Endodermal cell (in vitro differentiated cells): ENCODE data around the gene MYCBPAP. TPM values are rescaled to one million over a fixed set of nuclear protein-coding genes. Genes with fewer than 3 reads are reported as not detected.

Experiments used
- DNase-seq: peaks from one replicate; pipeline ENCODE4 v3.0.0-alpha.2; 2017
- H3K27ac ChIP-seq: 2 replicates; pipeline ENCODE4 v1.5.1; 2013; ENCODE audit warnings: mild to moderate bottlenecking, low read depth, low read length, moderate library complexity
- H3K27me3 ChIP-seq: 2 replicates; pipeline ENCODE4 v1.6.1; 2013; ENCODE audit warnings: mild to moderate bottlenecking, low read length, moderate library complexity; ENCODE audit not compliant: insufficient read depth, control insufficient read depth, poor library complexity, severe bottlenecking
- H3K36me3 ChIP-seq: 2 replicates; pipeline ENCODE4 v1.7.0; 2013; ENCODE audit warnings: mild to moderate bottlenecking, low read length, moderate library complexity; ENCODE audit not compliant: control insufficient read depth, insufficient read depth
- H3K4me1 ChIP-seq: one replicate; pipeline ENCODE4 v1.7.0; 2013; ENCODE audit warnings: low read length; ENCODE audit not compliant: control insufficient read depth, insufficient read depth
- H3K4me3 ChIP-seq: 2 replicates; pipeline ENCODE4 v1.5.1; 2013; ENCODE audit warnings: mild to moderate bottlenecking, low read length, moderate library complexity
- H3K9ac ChIP-seq: 2 replicates; pipeline ENCODE4 v1.6.1; 2013; ENCODE audit warnings: mild to moderate bottlenecking, low read length, moderate library complexity; ENCODE audit not compliant: poor library complexity, severe bottlenecking; ENCODE audit errors: extremely low read depth
- H3K9me3 ChIP-seq: 2 replicates; pipeline ENCODE4 v1.6.1; 2013; ENCODE audit warnings: mild to moderate bottlenecking, low read length, moderate library complexity; ENCODE audit not compliant: control insufficient read depth
- H3K27ac Mint-ChIP-seq: 2 replicates; pipeline ENCODE4 v1.8.0; 2020; ENCODE audit warnings: mixed read lengths
- H3K27me3 Mint-ChIP-seq: 2 replicates; pipeline ENCODE4 v1.8.0; 2021; ENCODE audit warnings: mild to moderate bottlenecking, mixed read lengths; ENCODE audit not compliant: insufficient read depth
- H3K36me3 Mint-ChIP-seq: 2 replicates; pipeline ENCODE4 v1.8.0; 2020; ENCODE audit warnings: low read depth, mixed read lengths
- H3K4me1 Mint-ChIP-seq: 2 replicates; pipeline ENCODE4 v1.8.0; 2020; ENCODE audit warnings: mixed read lengths
- H3K4me3 Mint-ChIP-seq: 2 replicates; pipeline ENCODE4 v1.8.0; 2020; ENCODE audit warnings: mild to moderate bottlenecking, moderate library complexity, mixed read lengths
- H3K9me3 Mint-ChIP-seq: 2 replicates; pipeline ENCODE4 v1.8.0; 2020; ENCODE audit warnings: mild to moderate bottlenecking, mixed read lengths
- CTCF ChIP-seq: fragments of 200-600 bp; sonication (generic); conservative IDR thresholded peaks from 2 replicates; pipeline ENCODE4 v1.5.0; 2021; ENCODE audit warnings: antibody characterized with exemption, mild to moderate bottlenecking
- whole genome bisulfite sequencing, 2 experiments: methylation state at CpG; one replicate each; pipeline versions ENCODE4 v1.1.5 to v1.1.7; 2013; ENCODE audit warnings: missing lambda C conversion rate in 2 of 2, mixed read lengths in 1 of 2; ENCODE audit not compliant: insufficient coverage in 1 of 2, insufficient read length in 1 of 2; 5-methylcytosine and 5-hydroxymethylcytosine counted together
- total RNA-seq, 2 donors: library from RNA; stranded (reverse); fragmentation: NEBNext Ultra II Directional in 1 of 2; extraction: Animal tissue kit (Norgen Biotek cat#: 25700) in 1 of 2; gene quantifications; 2 replicates in 1 of 2; 3 replicates in 1 of 2; pipeline ENCODE4 v1.2.1, GENCODE V29; 2021

MYCBPAP gene
- total RNA-seq, 2 donors from 2014 or later = 3.5 to 7.1 TPM

- no peaks in the 10 kb centered on the region for H3K36me3 ChIP-seq
- no peaks in the 10 kb centered on the region for H3K27me3 ChIP-seq
- WGBS, 2 experiments = 93% methylated on average over 4 of the region's 4 CpGs
- DNase-seq = no peak
- H3K9me3 ChIP-seq = no peaks in the 10 kb centered on the region
- H3K4me1 ChIP-seq = no peaks in the 10 kb centered on the region
- H3K36me3 Mint-ChIP-seq = no peaks in the 10 kb centered on the region
- no peak overlapping the region for H3K27ac Mint-ChIP-seq
- no peak overlapping the region for H3K4me3 Mint-ChIP-seq
- H3K27ac ChIP-seq = no peak overlapping the region
- peaks cover 11% of the 10 kb centered on the region for H3K27me3 Mint-ChIP-seq
- TF ChIP-seq CTCF = no peak
- H3K4me1 Mint-ChIP-seq = peaks cover 3% of the 10 kb centered on the region
- no peak overlapping the region for H3K4me3 ChIP-seq
- no peaks in the 10 kb centered on the region for H3K9me3 Mint-ChIP-seq
- H3K9ac ChIP-seq = no peak overlapping the region
Measured at GRCh38 chr17:50517011-50517410, 8.8 kb downstream of the MYCBPAP start.

- peaks cover 6% of the 10 kb centered on the region for H3K27me3 Mint-ChIP-seq
- Histone ChIP-seq H3K4me1 (no peaks in the 10 kb centered on the region), H3K27me3 (no peaks in the 10 kb centered on the region), H3K4me3 (no peak overlapping the region), H3K9ac (no peak overlapping the region), H3K9me3 (no peaks in the 10 kb centered on the region), H3K27ac (no peak overlapping the region), H3K36me3 (no peaks in the 10 kb centered on the region)
- H3K4me3 Mint-ChIP-seq = no peak overlapping the region
- WGBS, 2 experiments = 84 to 88% methylated on average over 4 to 8 of the region's 8 CpGs
- no peak for DNase-seq
- no peak for TF ChIP-seq CTCF
- no peaks in the 10 kb centered on the region for H3K36me3 Mint-ChIP-seq
- H3K27ac Mint-ChIP-seq = no peak overlapping the region
- H3K4me1 Mint-ChIP-seq = peaks cover 5% of the 10 kb centered on the region
- no peaks in the 10 kb centered on the region for H3K9me3 Mint-ChIP-seq
Measured at GRCh38 chr17:50517504-50518383, 9.5 kb downstream of the MYCBPAP start.

DNA sequence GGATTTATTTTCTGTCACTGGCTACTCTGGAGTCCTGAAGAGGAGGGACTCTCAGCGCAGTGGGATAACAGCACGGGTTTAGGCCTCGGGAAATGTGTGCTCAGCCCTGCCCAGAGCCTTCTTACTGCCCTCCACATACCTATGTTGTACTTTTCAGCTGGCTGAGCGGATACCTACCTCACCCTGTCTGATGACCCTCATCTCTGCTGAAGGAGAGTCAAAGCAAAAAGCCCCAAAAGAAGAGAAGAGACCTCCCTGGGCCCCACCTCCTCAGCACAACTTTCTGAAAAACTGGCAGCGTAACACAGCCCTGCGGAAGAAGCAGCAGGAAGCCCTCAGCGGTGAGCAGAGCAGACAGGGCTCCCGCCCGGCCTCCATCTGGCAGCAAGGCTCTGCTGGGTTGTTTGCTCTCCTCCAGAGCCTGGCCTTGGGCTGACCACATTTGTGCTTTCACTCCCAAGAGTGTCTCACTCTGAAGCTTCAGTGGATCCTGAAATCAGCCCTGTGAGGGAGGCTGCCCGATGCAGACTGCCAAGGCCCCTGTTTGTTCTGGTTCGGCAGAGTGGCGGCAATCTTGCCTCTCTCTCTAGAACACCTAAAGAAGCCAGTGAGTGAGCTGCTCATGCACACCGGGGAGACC is 10.3 kb downstream of the MYCBPAP start:
- Mint-ChIP-seq H3K36me3 (no peaks in the 10 kb centered on the region), H3K27me3 (peaks cover 6% of the 10 kb centered on the region), H3K4me3 (no peak overlapping the region), H3K27ac (no peak overlapping the region), H3K4me1 (peaks cover 6% of the 10 kb centered on the region), H3K9me3 (no peaks in the 10 kb centered on the region)
- no peak for TF ChIP-seq CTCF
- no peaks in the 10 kb centered on the region for H3K9me3 ChIP-seq
- H3K27me3 ChIP-seq = no peaks in the 10 kb centered on the region
- H3K36me3 ChIP-seq = no peaks in the 10 kb centered on the region
- H3K9ac ChIP-seq = no peak overlapping the region
- 84 to 89% methylated on average over 7 to 13 of the region's 13 CpGs for WGBS, 2 experiments
- no peak overlapping the region for H3K27ac ChIP-seq
- DNase-seq = no peak
- H3K4me1 ChIP-seq = no peaks in the 10 kb centered on the region
- H3K4me3 ChIP-seq = no peak overlapping the region
